Ascending aorta (tissue), 2 donors: Measurements from ENCODE around the gene TBX2. TPM values are rescaled to one million over a fixed set of nuclear protein-coding genes. Genes with fewer than 3 reads are reported as not detected.

ENCODE experiments used
- DNase-seq, 2 donors: peaks; one replicate each; pipeline ENCODE4 v3.0.0-alpha.2; 2019; ENCODE audit warnings: low spot score in 2 of 2
- H3K27ac ChIP-seq, 2 donors: fragments of 200-600 bp; sonication (generic); one replicate each; pipeline ENCODE4 v1.5.1; 2016 to 2017; ENCODE audit warnings: mild to moderate bottlenecking in 1 of 2
- H3K27me3 ChIP-seq: fragments of 200-600 bp; sonication (generic); one replicate; pipeline ENCODE4 v1.5.1; 2017
- H3K36me3 ChIP-seq, 2 donors: fragments of 200-600 bp; sonication (generic); one replicate each; pipeline ENCODE4 v1.5.1; 2016
- H3K4me1 ChIP-seq, 2 donors: fragments of 200-600 bp; sonication (generic); one replicate each; pipeline ENCODE4 v1.5.1; 2016 to 2017; ENCODE audit warnings: mild to moderate bottlenecking in 1 of 2
- H3K4me3 ChIP-seq, 2 donors: fragments of 200-600 bp; sonication (generic); one replicate each; pipeline ENCODE4 v1.5.1; 2016 to 2017; ENCODE audit warnings: mild to moderate bottlenecking in 1 of 2
- H3K9me3 ChIP-seq, 2 donors: fragments of 200-600 bp; sonication (generic); one replicate each; pipeline ENCODE4 v1.5.1; 2016
- CTCF ChIP-seq, 3 experiments: fragments of 200-600 bp in 2 of 3; fragments of 450-650 bp in 1 of 3; sonication (generic) in 2 of 3; IDR thresholded peaks; one replicate each; pipeline ENCODE4 v1.5.1; 2016 to 2019; ENCODE audit warnings: antibody characterized with exemption in 3 of 3, mild to moderate bottlenecking in 1 of 3, moderate library complexity in 1 of 3
- intact Hi-C: fragments of 100-400 bp; cut with DNase I; formaldehyde crosslinking; loops from one replicate; pipeline ENCODE4 v1.15.1; 2023
- total RNA-seq: library from RNA; depleted of rRNA; stranded (reverse); fragments of >200 nt; gene quantifications from one replicate; pipeline ENCODE4 v1.1.0, GENCODE V29; 2016

TBX2 gene
- total RNA-seq, 1 donor from 2014 or later: 100 TPM

- H3K4me1 ChIP-seq: peaks cover 0 to 6% of the 10 kb centered on the region in 2 donors
- intact Hi-C loops: loop anchor here (5.0 kb wide), 1 partner anchor 84 kb away; no protein-coding TSS in a partner anchor
- peak overlapping the region; percentile 64 to 83 for H3K4me3 ChIP-seq
- TF ChIP-seq CTCF (IDR thresholded peaks at IDR 0.05): no peak
- H3K27ac ChIP-seq: peak overlapping the region; percentile 92 to 94
- H3K36me3 ChIP-seq: no peaks in the 10 kb centered on the region
- H3K9me3 ChIP-seq: no peaks in the 10 kb centered on the region
- H3K27me3 ChIP-seq: peaks cover 4% of the 10 kb centered on the region
- no peak for DNase-seq
Measured at GRCh38 chr17:61396586-61397085, 3.0 kb upstream of the TBX2 start.

GRCh38 chr17:61397086-61397842 is 2.4 kb upstream of the TBX2 start:
- intact Hi-C loops: loop anchor here (5.0 kb wide), 1 partner anchor 85 kb away; no protein-coding TSS in a partner anchor
- peaks cover 0 to 7% of the 10 kb centered on the region in 2 donors for H3K4me1 ChIP-seq
- no peak for DNase-seq
- no peaks in the 10 kb centered on the region for H3K36me3 ChIP-seq
- peak overlapping the region; percentile 64 to 83 for H3K4me3 ChIP-seq
- H3K9me3 ChIP-seq: no peaks in the 10 kb centered on the region
- TF ChIP-seq CTCF (IDR thresholded peaks at IDR 0.05): no peak
- peak overlapping the region; percentile 92 to 94 for H3K27ac ChIP-seq
- peaks cover 4% of the 10 kb centered on the region for H3K27me3 ChIP-seq

GRCh38 chr17:61398721-61399130 is 917 bp upstream of the TBX2 start:
- DNase-seq: no peak
- Histone ChIP-seq H3K27me3 (peaks cover 4% of the 10 kb centered on the region), H3K36me3 (peaks cover 3 to 9% of the 10 kb centered on the region in 2 donors), H3K9me3 (no peaks in the 10 kb centered on the region), H3K27ac (peak overlapping the region; percentile 92 to 94), H3K4me3 (peak overlapping the region; percentile 64 to 83), H3K4me1 (peaks cover 0 to 12% of the 10 kb centered on the region in 2 donors)
- no peak for TF ChIP-seq CTCF (IDR thresholded peaks at IDR 0.05)
- intact Hi-C loops: loop anchor here (2.0 to 5.0 kb wide), 2 partner anchors 86 to 144 kb away; no protein-coding TSS in a partner anchor

GRCh38 chr17:61400066-61400716 is 548 bp downstream of the TBX2 start:
- H3K36me3 ChIP-seq: peaks cover 11 to 23% of the 10 kb centered on the region in 2 donors
- intact Hi-C loops: loop anchor here (1.0 to 5.0 kb wide), 2 partner anchors 199 to 527 kb away; partner anchors contain the start of gene INTS2
- H3K4me1 ChIP-seq: peaks cover 0 to 21% of the 10 kb centered on the region in 2 donors
- no peak for TF ChIP-seq CTCF (IDR thresholded peaks at IDR 0.05)
- peaks cover 4% of the 10 kb centered on the region for H3K27me3 ChIP-seq
- H3K9me3 ChIP-seq: no peaks in the 10 kb centered on the region
- peak overlapping the region; percentile 64 to 83 for H3K4me3 ChIP-seq
- peak overlapping the region; percentile 84 to 92 for H3K27ac ChIP-seq
- peak in 1 of 2 donors; percentile 70 for DNase-seq

- Histone ChIP-seq H3K27me3 (peaks cover 4% of the 10 kb centered on the region), H3K9me3 (no peaks in the 10 kb centered on the region), H3K4me3 (peak overlapping the region; percentile 64 to 83), H3K4me1 (peaks cover 0 to 24% of the 10 kb centered on the region in 2 donors), H3K36me3 (peaks cover 14 to 30% of the 10 kb centered on the region in 2 donors), H3K27ac (peak overlapping the region; percentile 84 to 92)
- DNase-seq: no peak
- no peak for TF ChIP-seq CTCF (IDR thresholded peaks at IDR 0.05)
- intact Hi-C loops: loop anchor here (1.0 to 5.0 kb wide), 2 partner anchors 200 to 526 kb away; partner anchors contain the start of gene INTS2
Measured at GRCh38 chr17:61400717-61401388, 1.2 kb downstream of the TBX2 start.
